ENCODE measurements around the gene SLC30A2.

- no peak for TF ChIP-seq CTCF (IDR thresholded peaks at IDR 0.05)
- no peak for TF ChIP-seq ZFX (IDR thresholded peaks at IDR 0.05; ENCODE audit: borderline replicate concordance)
These were observed 40.3 kb downstream of the SLC30A2 start for GRCh38 chr1:26005434-26006105.

Measured in 22Rv1 (cell line).